ENCODE data around the gene CA9.

DNA sequence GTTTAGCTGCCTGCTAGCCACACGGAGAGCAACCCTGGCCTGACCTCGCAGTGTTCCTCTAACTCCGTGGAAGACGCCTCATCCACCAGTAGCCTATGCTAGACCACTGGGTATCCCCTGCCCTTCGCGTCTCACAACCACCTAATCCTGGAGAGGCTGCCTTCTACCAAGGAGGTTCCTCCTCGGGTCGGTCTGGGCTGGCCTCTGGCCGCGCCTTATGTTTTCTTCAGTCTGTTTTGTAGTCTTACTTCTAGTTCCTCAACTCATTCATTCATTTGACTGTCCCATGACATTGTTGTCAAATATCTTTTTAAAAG lies 17.6 kb downstream of the CA9 start:
- TF ChIP-seq, protein P1, sequence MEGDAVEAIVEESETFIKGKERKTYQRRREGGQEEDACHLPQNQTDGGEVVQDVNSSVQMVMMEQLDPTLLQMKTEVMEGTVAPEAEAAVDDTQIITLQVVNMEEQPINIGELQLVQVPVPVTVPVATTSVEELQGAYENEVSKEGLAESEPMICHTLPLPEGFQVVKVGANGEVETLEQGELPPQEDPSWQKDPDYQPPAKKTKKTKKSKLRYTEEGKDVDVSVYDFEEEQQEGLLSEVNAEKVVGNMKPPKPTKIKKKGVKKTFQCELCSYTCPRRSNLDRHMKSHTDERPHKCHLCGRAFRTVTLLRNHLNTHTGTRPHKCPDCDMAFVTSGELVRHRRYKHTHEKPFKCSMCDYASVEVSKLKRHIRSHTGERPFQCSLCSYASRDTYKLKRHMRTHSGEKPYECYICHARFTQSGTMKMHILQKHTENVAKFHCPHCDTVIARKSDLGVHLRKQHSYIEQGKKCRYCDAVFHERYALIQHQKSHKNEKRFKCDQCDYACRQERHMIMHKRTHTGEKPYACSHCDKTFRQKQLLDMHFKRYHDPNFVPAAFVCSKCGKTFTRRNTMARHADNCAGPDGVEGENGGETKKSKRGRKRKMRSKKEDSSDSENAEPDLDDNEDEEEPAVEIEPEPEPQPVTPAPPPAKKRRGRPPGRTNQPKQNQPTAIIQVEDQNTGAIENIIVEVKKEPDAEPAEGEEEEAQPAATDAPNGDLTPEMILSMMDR (conservative IDR thresholded peaks at IDR 0.05; ENCODE audit: low read length): no peak
- TF ChIP-seq EZH2phosphoT487 (IDR thresholded peaks at IDR 0.05; ENCODE audit: borderline replicate concordance): no peak
